MCF 10A (cell line): ENCODE data around the gene DNAI2. TPM values are rescaled to one million over a fixed set of nuclear protein-coding genes. Genes with fewer than 3 reads are reported as not detected.

Experiments used
- BruUV-seq: library from RNA; stranded (reverse); fragments of 400-500 nt; replicated peaks from 2 replicates; lab custom pipeline; 2021; lab: Mats Ljungman, UMichigan
- CTCF ChIA-PET: fragments of 300-600 bp; sonication (Branson Sonifier 250); formaldehyde crosslinking; extraction: SDS; loops from one replicate; lab custom pipeline; 2021; ENCODE audit warnings: antibody characterized with exemption, inconsistent platforms; lab: Yijun Ruan, JAX
- POLR2A ChIA-PET: fragments of 300-600, 350-650 bp; sonication (Branson Sonifier 250); formaldehyde crosslinking; extraction: SDS; loops from one replicate; lab custom pipeline; 2020; ENCODE audit warnings: antibody characterized with exemption, inconsistent platforms; lab: Yijun Ruan, JAX
- DNase-seq: peaks from one replicate; pipeline ENCODE4 v3.0.0-alpha.2; 2018; ENCODE audit not compliant: unreplicated experiment
- H3K27ac Mint-ChIP-seq: one replicate; pipeline ENCODE4 v1.8.0; 2022; ENCODE audit warnings: mild to moderate bottlenecking, low read depth, mixed read lengths; ENCODE audit not compliant: unreplicated experiment
- H3K27me3 Mint-ChIP-seq: one replicate; pipeline ENCODE4 v1.8.0; 2022; ENCODE audit warnings: mixed read lengths; ENCODE audit not compliant: insufficient read depth, unreplicated experiment
- H3K36me3 Mint-ChIP-seq: one replicate; pipeline ENCODE4 v1.8.0; 2022; ENCODE audit warnings: mild to moderate bottlenecking, moderate library complexity, mixed read lengths; ENCODE audit not compliant: insufficient read depth, unreplicated experiment
- H3K4me1 Mint-ChIP-seq: one replicate; pipeline ENCODE4 v1.8.0; 2022; ENCODE audit warnings: mixed read lengths; ENCODE audit not compliant: insufficient read depth, unreplicated experiment
- H3K4me3 Mint-ChIP-seq: one replicate; pipeline ENCODE4 v1.8.0; 2022; ENCODE audit warnings: mild to moderate bottlenecking, moderate library complexity, mixed read lengths; ENCODE audit not compliant: unreplicated experiment
- H3K9me3 Mint-ChIP-seq: one replicate; pipeline ENCODE4 v1.8.0; 2022; ENCODE audit warnings: mixed read lengths; ENCODE audit not compliant: unreplicated experiment
- CTCF ChIP-seq: fragments of 200-600 bp; IDR thresholded peaks from one replicate; pipeline ENCODE4 v1.8.0; 2022; ENCODE audit warnings: antibody characterized with exemption, mild to moderate bottlenecking; ENCODE audit not compliant: unreplicated experiment
- intact Hi-C: fragments of 100-400 bp; cut with micrococcal nuclease; formaldehyde crosslinking; loops from 2 replicates; pipeline ENCODE4 v1.14.1; 2022
- total RNA-seq: library from RNA; stranded (reverse); gene quantifications from 2 replicates; pipeline ENCODE4 v1.2.3, GENCODE V29; 2022

DNAI2 gene
- total RNA-seq, 1 experiment from 2014 or later, result not detected

DNA sequence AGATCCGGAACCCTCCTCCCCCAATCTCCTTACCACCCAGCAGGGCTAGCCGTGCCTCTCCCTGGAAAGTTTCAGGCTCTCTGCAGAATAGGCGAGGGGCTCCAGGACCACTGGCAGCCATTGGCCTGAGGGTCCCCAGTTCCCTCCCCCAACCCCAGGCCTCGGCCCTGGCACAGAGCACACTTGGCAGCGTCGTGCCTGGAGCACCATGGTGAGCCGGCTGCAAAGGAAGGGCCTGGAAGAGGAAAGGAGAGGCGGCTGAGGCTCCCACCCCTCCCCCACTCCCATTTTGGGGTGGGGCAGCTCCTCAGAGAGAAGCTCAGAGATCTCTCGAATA is 88.0 kb downstream of the DNAI2 start:
- BruUV-seq, result no TSS peak
- intact Hi-C loops, result no loop called here
- Mint-ChIP-seq H3K36me3 (no peaks in the 10 kb centered on the region), H3K27ac (no peak overlapping the region), H3K4me1 (no peaks in the 10 kb centered on the region), H3K27me3 (peaks cover 49% of the 10 kb centered on the region), H3K9me3 (no peaks in the 10 kb centered on the region), H3K4me3 (no peak overlapping the region)
- no peak for TF ChIP-seq CTCF
- DNase-seq, result no peak
- ChIA-PET POLR2A (interaction anchor here (0.6 to 0.7 kb wide), 2 partner anchors 159 to 373 kb away, joined by 3 read pairs; partner anchors contain the start of gene RPL38), CTCF (interaction anchor here (0.6 to 2.3 kb wide), 10 partner anchors 9 to 241 kb away, joined by 3 to 7 read pairs (median 3); no protein-coding TSS in a partner anchor)

DNA sequence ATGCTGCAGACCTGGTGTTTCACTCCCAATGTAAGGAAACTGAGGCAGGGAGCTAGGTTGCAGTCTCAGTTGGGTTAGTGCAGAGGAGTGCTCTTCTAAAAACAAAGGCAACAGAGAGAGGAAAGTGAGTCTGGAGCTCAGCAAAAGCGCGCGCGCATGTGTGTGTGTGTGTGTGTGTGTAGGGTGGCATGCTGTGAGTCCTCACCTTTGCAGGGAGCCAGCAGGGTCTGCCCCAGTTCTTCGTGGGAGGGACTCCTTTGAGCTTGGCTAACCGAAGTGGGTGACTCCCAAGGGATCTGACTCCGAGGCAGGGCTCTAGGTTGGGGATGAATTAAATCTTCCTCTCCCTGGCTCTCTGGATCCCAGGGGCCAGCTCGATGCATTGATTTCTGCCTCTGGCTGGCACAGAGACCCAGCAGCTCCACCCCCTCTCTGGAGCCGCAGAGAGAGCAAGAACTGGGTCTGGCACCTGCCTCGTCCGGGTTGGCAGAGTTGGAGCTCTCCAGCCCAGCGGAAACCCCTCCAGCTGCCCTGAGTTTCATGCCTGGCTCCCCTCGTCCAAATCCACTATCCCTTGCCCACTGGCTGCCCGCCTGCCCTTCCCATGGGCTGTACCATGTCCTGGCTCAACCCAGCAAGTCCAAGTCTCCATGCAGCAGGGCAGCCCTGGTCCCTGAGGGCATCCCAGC is 88.9 kb downstream of the DNAI2 start:
- BruUV-seq, result no TSS peak
- Mint-ChIP-seq H3K27me3 (peaks cover 47% of the 10 kb centered on the region), H3K36me3 (no peaks in the 10 kb centered on the region), H3K9me3 (no peaks in the 10 kb centered on the region), H3K27ac (no peak overlapping the region), H3K4me3 (no peak overlapping the region), H3K4me1 (no peaks in the 10 kb centered on the region)
- no peak for DNase-seq
- ChIA-PET POLR2A (no interaction called here), CTCF (interaction anchor here (0.5 to 2.3 kb wide), 9 partner anchors 8 to 334 kb away, joined by 3 to 7 read pairs (median 3); no protein-coding TSS in a partner anchor)
- intact Hi-C loops, result no loop called here
- no peak for TF ChIP-seq CTCF

Other genes with a start within 250 kb of the DNAI2 start
- 1,197 and 1,378 TPM in 2 replicates for gene RPL38, start 70.6 kb upstream of the DNAI2 start, total RNA-seq
- gene TTYH2, start 60.7 kb upstream of the DNAI2 start, total RNA-seq, result 0.12 and 0.66 TPM in 2 replicates
- gene KIF19, start 52.0 kb downstream of the DNAI2 start, total RNA-seq, result not detected in 2 replicates
- not detected in 2 replicates for gene BTBD17, start 87.6 kb downstream of the DNAI2 start, total RNA-seq
- not detected in 2 replicates for gene GPR142, start 93.3 kb downstream of the DNAI2 start, total RNA-seq
- 17.7 and 20.6 TPM in 2 replicates for gene GPRC5C, start 157.9 kb downstream of the DNAI2 start, total RNA-seq
- not detected in 2 replicates for gene CD300A, start 192.4 kb downstream of the DNAI2 start, total RNA-seq